HCT116 (cell line): ENCODE results near the gene MAPRE2. TPM values are rescaled to one million over a fixed set of nuclear protein-coding genes. Genes with fewer than 3 reads are reported as not detected.
A peak's percentile ranks its signal among the peaks of the same experiment; 100 is the strongest.

Source experiments
- ATAC-seq: fragments of 200-7000 bp; cut with Tn5 transposase; 2 replicates; pipeline ENCODE4 v1.9.1; 2020; ENCODE audit warnings: mild to moderate bottlenecking, moderate library complexity
- Bru-seq: library from RNA; stranded (reverse); fragments of 400-500 nt; gene quantifications from one replicate; lab custom pipeline; 2021; lab: Mats Ljungman, UMichigan
- BruChase-seq, 2 experiments: library from RNA; stranded (reverse); fragments of 400-500 nt; gene quantifications; one replicate each; lab custom pipeline; 2021; lab: Mats Ljungman, UMichigan
- BruUV-seq: library from RNA; stranded (reverse); fragments of 400-500 nt; replicated peaks from 2 replicates; lab custom pipeline; 2021; lab: Mats Ljungman, UMichigan
- CTCF ChIA-PET: fragments of 300-600 bp; sonication (Branson Sonifier 250); formaldehyde crosslinking; loops from one replicate; lab custom pipeline; 2021; ENCODE audit warnings: antibody characterized with exemption; lab: Charles Lee
- POLR2A ChIA-PET: fragments of 300-600, 350-600 bp; sonication (Branson Sonifier 250); formaldehyde crosslinking; loops from one replicate; lab custom pipeline; 2021; ENCODE audit warnings: antibody characterized with exemption; lab: Charles Lee
- RAD21 ChIA-PET, 2 experiments: fragments of 300-600 bp; sonication (Branson Sonifier 250); formaldehyde crosslinking; loops; one replicate each; lab custom pipeline; 2023; ENCODE audit warnings: low total read pairs in 2 of 2; ENCODE audit not compliant: uncharacterized antibody in 2 of 2, unreplicated experiment in 2 of 2, low non-redundant PET in 1 of 2; lab: Charles Lee
- DNase-seq: peaks from one replicate; pipeline ENCODE4 v3.0.0-alpha.2; 2010; ENCODE audit warnings: low read depth, low spot score
- H2AFZ ChIP-seq: fragments of 200-600 bp; shearing (Covaris generic), sonication (generic); 2 replicates; pipeline ENCODE4 v1.6.1; 2017; ENCODE audit warnings: low read depth, mixed run types, mixed read lengths, antibody characterized with exemption, low read length; ENCODE audit not compliant: poor library complexity, severe bottlenecking
- H3K27ac ChIP-seq: 2 replicates; pipeline ENCODE4 v1.5.1; 2012; ENCODE audit warnings: low read depth, low read length
- H3K27me3 ChIP-seq: fragments of 200-600 bp; sonication (generic); 2 replicates; pipeline ENCODE4 v1.6.1; 2016; ENCODE audit warnings: mixed run types, low read length, mixed read lengths; ENCODE audit not compliant: insufficient read depth
- H3K36me3 ChIP-seq, 2 experiments: fragments of 200-500 bp in 1 of 2; fragments of 200-600 bp in 1 of 2; sonication (Bioruptor generic) in 1 of 2; sonication (generic) in 1 of 2; 2 replicates each; pipeline versions ENCODE4 v1.5.1 to v1.6.1; 2014 to 2016; ENCODE audit warnings: low read length in 2 of 2, inconsistent platforms in 1 of 2, mixed read lengths in 1 of 2, mixed run types in 1 of 2; ENCODE audit not compliant: insufficient read depth in 2 of 2, control insufficient read depth in 1 of 2
- H3K4me1 ChIP-seq, 2 experiments: fragments of 200-600 bp in 1 of 2; sonication (generic) in 1 of 2; 2 replicates each; pipeline versions ENCODE4 v1.5.1 to v1.6.1; 2012 to 2017; ENCODE audit warnings: low read length in 2 of 2, inconsistent platforms in 1 of 2, mild to moderate bottlenecking in 1 of 2, mixed read lengths in 1 of 2, mixed run types in 1 of 2, moderate library complexity in 1 of 2; ENCODE audit not compliant: insufficient read depth in 2 of 2, control insufficient read depth in 1 of 2
- H3K4me2 ChIP-seq: fragments of 200-600 bp; sonication (generic); 2 replicates; pipeline ENCODE4 v1.6.1; 2017; ENCODE audit warnings: mixed run types, low read length, mixed read lengths
- H3K4me3 ChIP-seq, 2 experiments: fragments of 200-600 bp in 1 of 2; sonication (generic) in 1 of 2; replicated peaks in 1 of 2; 2 replicates each; pipeline ENCODE4 v1.5.1; 2011 to 2016; ENCODE audit warnings: low read length in 2 of 2, control low read depth in 1 of 2, low read depth in 1 of 2, mild to moderate bottlenecking in 1 of 2, mixed read lengths in 1 of 2, mixed run types in 1 of 2
- H3K79me2 ChIP-seq: fragments of 200-600 bp; sonication (generic); 2 replicates; pipeline ENCODE4 v1.6.1; 2017; ENCODE audit warnings: mild to moderate bottlenecking, mixed run types, low read length, moderate library complexity, mixed read lengths; ENCODE audit not compliant: insufficient read depth
- H3K9ac ChIP-seq: fragments of 200-600 bp; sonication (generic); 2 replicates; pipeline ENCODE4 v1.6.1; 2016; ENCODE audit warnings: low read length, mixed read lengths
- H3K9me2 ChIP-seq: fragments of 200-600 bp; sonication (generic), shearing (Covaris generic); 2 replicates; pipeline ENCODE4 v1.6.1; 2017; ENCODE audit warnings: mixed run types, mild to moderate bottlenecking, moderate library complexity; ENCODE audit not compliant: insufficient read depth
- H3K9me3 ChIP-seq, 2 experiments: fragments of 200-500 bp in 1 of 2; fragments of 200-600 bp in 1 of 2; sonication (Bioruptor generic) in 1 of 2; sonication (generic) in 1 of 2; 2 replicates each; pipeline ENCODE4 v1.6.1; 2014 to 2017; ENCODE audit warnings: low read length in 2 of 2, mixed read lengths in 2 of 2, inconsistent platforms in 1 of 2, low read depth in 1 of 2, mild to moderate bottlenecking in 1 of 2, mixed run types in 1 of 2, moderate library complexity in 1 of 2; ENCODE audit not compliant: control insufficient read depth in 1 of 2, insufficient read depth in 1 of 2
- H4K20me1 ChIP-seq: fragments of 200-600 bp; sonication (generic), shearing (Covaris generic); 2 replicates; pipeline ENCODE4 v1.6.1; 2017; ENCODE audit warnings: mixed run types, mild to moderate bottlenecking, moderate library complexity; ENCODE audit not compliant: insufficient read depth
- CBX3 ChIP-seq: IDR thresholded peaks from 2 replicates; pipeline ENCODE4 v1.6.1; 2012; ENCODE audit warnings: low read depth
- CEBPB ChIP-seq: IDR thresholded peaks from 2 replicates; pipeline ENCODE4 v1.6.1; 2012; ENCODE audit warnings: low read depth
- EZH2 ChIP-seq: fragments of 200-600 bp; sonication (generic); IDR thresholded peaks from 2 replicates; pipeline ENCODE4 v1.6.1; 2017; ENCODE audit warnings: antibody characterized with exemption, mixed run types
- EZH2phosphoT487 ChIP-seq: fragments of 200-600 bp; IDR thresholded peaks from 2 replicates; pipeline ENCODE4 v1.6.1; 2018; ENCODE audit warnings: antibody characterized with exemption, borderline replicate concordance
- FOSL1 ChIP-seq: IDR thresholded peaks from 2 replicates; pipeline ENCODE4 v1.6.1; 2012; ENCODE audit warnings: low read depth
- MAX ChIP-seq: IDR thresholded peaks from 2 replicates; pipeline ENCODE4 v1.6.1; 2012
- POLR2A ChIP-seq: IDR thresholded peaks from 2 replicates; pipeline ENCODE4 v1.7.0; 2011; ENCODE audit warnings: borderline replicate concordance; ENCODE audit not compliant: insufficient read depth, insufficient read length; ENCODE audit errors: extremely low read depth
- POLR2AphosphoS5 ChIP-seq: IDR thresholded peaks from 2 replicates; pipeline ENCODE4 v1.6.1; 2011; ENCODE audit warnings: mild to moderate bottlenecking, low read depth, low read length, moderate library complexity
- SIN3A ChIP-seq: IDR thresholded peaks from 2 replicates; pipeline ENCODE4 v1.6.1; 2012; ENCODE audit warnings: low read depth
- SP1 ChIP-seq: IDR thresholded peaks from 2 replicates; pipeline ENCODE4 v1.6.1; 2012; ENCODE audit warnings: low read depth
- ZFX ChIP-seq: fragments of 450-650 bp; IDR thresholded peaks from 2 replicates; pipeline ENCODE4 v1.6.1; 2017
- ZNF274 ChIP-seq: fragments of 200-500 bp; sonication (Bioruptor generic); IDR thresholded peaks from 2 replicates; pipeline ENCODE4 v1.6.1; 2014; ENCODE audit warnings: mild to moderate bottlenecking, low read depth, low read length, inconsistent platforms
- intact Hi-C: fragments of 100-400 bp; cut with micrococcal nuclease; formaldehyde crosslinking; loops from 2 replicates; pipeline ENCODE4 v1.10.0; 2022
- long read RNA-seq: library from polyadenylated mRNA; unstranded; transcript quantifications from one replicate; pipeline ENCODE4 v2.0.0, GENCODE V29; 2021; ENCODE audit not compliant: unreplicated experiment
- polyA plus RNA-seq: library from polyadenylated mRNA; unstranded; fragments of >200 nt; gene quantifications from 2 replicates; pipeline ENCODE4 v1.2.1, GENCODE V29; 2012; ENCODE audit warnings: missing spikeins
- total RNA-seq: library from RNA; stranded (reverse); gene quantifications from one replicate; pipeline ENCODE4 v1.2.1, GENCODE V29; 2021; ENCODE audit not compliant: unreplicated experiment

MAPRE2 gene
- total RNA-seq: 17.2 TPM
- polyA plus RNA-seq: 8.1 and 9.0 TPM in 2 replicates
- percentile 47 among the genes with signal in this experiment for Bru-seq, nascent RNA
- percentile 46 among the genes with signal in this experiment for BruChase-seq, experiment 1, labeled RNA remaining after a 6-hour chase
- BruChase-seq, experiment 2, labeled RNA remaining after a 2-hour chase: percentile 40 among the genes with signal in this experiment
- long read RNA-seq, full-length matches to known transcripts: 30 of 41 reads
- long read RNA-seq, partial matches to known transcripts: 8 of 41 reads
- long read RNA-seq, other reads (novel, unspliced or antisense): 3 of 41 reads

- intact Hi-C loops: no loop called here
Measured at GRCh38 chr18:35040988-35041814, at the start of gene MAPRE2. TSS of gene MAPRE2 (plus strand) at chr18:35041413. CDS start at chr18:35041540, 127 bp downstream.

More at GRCh38 chr18:35040988-35041814, at the start of gene MAPRE2:
- peak; percentile 85 for DNase-seq
- H3K9me2 ChIP-seq: no peaks in the 10 kb centered on the region
- ATAC-seq: peak; percentile 95
- no peaks in the 10 kb centered on the region for H3K36me3 ChIP-seq
- H4K20me1 ChIP-seq: no peaks in the 10 kb centered on the region
- H3K79me2 ChIP-seq: peaks cover 14% of the 10 kb centered on the region; the same call in 1 of the 2 replicates
- BruUV-seq: no TSS peak
- peak within 1 kb of the TSS; percentile 65 to 84 for H3K4me3 ChIP-seq
- ChIA-PET POLR2A (interaction anchor here (0.7 to 1.4 kb wide), 2 partner anchors 10 to 11 kb away, joined by 3 read pairs; no protein-coding TSS in a partner anchor), CTCF (no interaction called here), RAD21 (no interaction called here)
- H3K9ac ChIP-seq: peak within 1 kb of the TSS; percentile 71
- peaks cover 14 to 25% of the 10 kb centered on the region in 2 experiments for H3K4me1 ChIP-seq
- H3K4me2 ChIP-seq: peak within 1 kb of the TSS; percentile 98
- H3K27ac ChIP-seq: peak within 1 kb of the TSS; percentile 37
- peak within 1 kb of the TSS; percentile 63 for H2AFZ ChIP-seq
- H3K9me3 ChIP-seq: no peaks in the 10 kb centered on the region
- no peaks in the 10 kb centered on the region for H3K27me3 ChIP-seq
- no peak for TF ChIP-seq EZH2phosphoT487
- TF ChIP-seq SP1: peak; percentile 52
- peak; percentile 95 for TF ChIP-seq POLR2AphosphoS5
- TF ChIP-seq POLR2A: peak; percentile 82
- peak; percentile 86 for TF ChIP-seq MAX
- TF ChIP-seq ZNF274: no peak
- TF ChIP-seq CBX3: 0 out of 2 replicates have a peak, but pooled peaks have one; percentile 19
- TF ChIP-seq ZFX: peak; percentile 66
- TF ChIP-seq SIN3A: peak; percentile 84
- no peak for TF ChIP-seq CEBPB
- no peak for TF ChIP-seq EZH2
- no peak for TF ChIP-seq FOSL1
